ENCODE results near the gene GPR4. TPM values are rescaled to one million over a fixed set of nuclear protein-coding genes. Genes with fewer than 3 reads are reported as not detected.

Gene GPR4
- total RNA-seq, 2 experiments from 2014 or later: 0.38 TPM; not detected in 1

DNA sequence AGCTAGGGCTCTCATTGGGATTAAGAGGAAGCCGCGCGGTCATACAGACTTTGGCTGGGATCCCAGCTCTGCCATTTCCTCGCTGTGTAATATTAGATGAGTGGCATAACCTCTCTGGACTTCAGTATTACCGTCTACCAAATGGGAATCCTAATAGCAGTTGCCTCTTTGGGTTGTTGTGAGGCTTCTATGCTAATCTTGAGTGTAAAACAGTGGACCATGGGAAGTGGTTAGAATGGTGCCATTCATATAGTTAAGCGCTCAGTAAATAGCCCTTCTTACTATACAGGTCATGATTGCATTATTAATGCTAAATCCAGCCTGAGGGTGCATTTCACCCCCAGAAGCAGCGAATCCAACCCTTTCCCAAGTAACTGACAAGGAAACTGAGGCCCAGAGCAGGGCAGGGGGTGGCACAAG lies 16.8 kb downstream of the GPR4 start:
- H3K9me2 ChIP-seq (ENCODE audit: insufficient read depth, low read length): no peaks in the 10 kb centered on the region
- peak overlapping the region; percentile 80 for H3K4me2 ChIP-seq (ENCODE audit: low read length)
- peak overlapping the region; percentile 77 for H3K27ac ChIP-seq (ENCODE audit: low read depth, low read length, poor library complexity, severe bottlenecking)
- no peaks in the 10 kb centered on the region for H3K9me3 ChIP-seq (ENCODE audit: low read length)
- ChIA-PET CTCF (ENCODE audit: unreplicated experiment) (no interaction called here), POLR2A (interaction anchor here (0.5 to 1.5 kb wide), 2 partner anchors 56 to 125 kb away, joined by 4 to 5 read pairs; no protein-coding TSS in a partner anchor)
- TF ChIP-seq EZH2phosphoT487 (IDR thresholded peaks at IDR 0.05; ENCODE audit: borderline replicate concordance, low read depth, low read length): no peak
- TF ChIP-seq, protein P1, sequence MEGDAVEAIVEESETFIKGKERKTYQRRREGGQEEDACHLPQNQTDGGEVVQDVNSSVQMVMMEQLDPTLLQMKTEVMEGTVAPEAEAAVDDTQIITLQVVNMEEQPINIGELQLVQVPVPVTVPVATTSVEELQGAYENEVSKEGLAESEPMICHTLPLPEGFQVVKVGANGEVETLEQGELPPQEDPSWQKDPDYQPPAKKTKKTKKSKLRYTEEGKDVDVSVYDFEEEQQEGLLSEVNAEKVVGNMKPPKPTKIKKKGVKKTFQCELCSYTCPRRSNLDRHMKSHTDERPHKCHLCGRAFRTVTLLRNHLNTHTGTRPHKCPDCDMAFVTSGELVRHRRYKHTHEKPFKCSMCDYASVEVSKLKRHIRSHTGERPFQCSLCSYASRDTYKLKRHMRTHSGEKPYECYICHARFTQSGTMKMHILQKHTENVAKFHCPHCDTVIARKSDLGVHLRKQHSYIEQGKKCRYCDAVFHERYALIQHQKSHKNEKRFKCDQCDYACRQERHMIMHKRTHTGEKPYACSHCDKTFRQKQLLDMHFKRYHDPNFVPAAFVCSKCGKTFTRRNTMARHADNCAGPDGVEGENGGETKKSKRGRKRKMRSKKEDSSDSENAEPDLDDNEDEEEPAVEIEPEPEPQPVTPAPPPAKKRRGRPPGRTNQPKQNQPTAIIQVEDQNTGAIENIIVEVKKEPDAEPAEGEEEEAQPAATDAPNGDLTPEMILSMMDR (conservative IDR thresholded peaks at IDR 0.05; ENCODE audit: low read length): no peak
- BruUV-seq (replicated peaks): TSS peak; percentile 96
- no peak for DNase-seq (ENCODE audit: low spot score)
- peak overlapping the region; percentile 62; the same call in 1 of the 2 replicates for H2AFZ ChIP-seq (ENCODE audit: low read length)
- intact Hi-C loops (cut with micrococcal nuclease; ENCODE audit: unreplicated experiment): no loop called here
- H4K20me1 ChIP-seq (ENCODE audit: insufficient read depth, low read length): no peaks in the 10 kb centered on the region
- H3K4me1 ChIP-seq (ENCODE audit: insufficient read depth, low read length, poor library complexity, severe bottlenecking): peaks cover 10% of the 10 kb centered on the region
- H3K79me2 ChIP-seq (ENCODE audit: insufficient read depth, low read depth, low read length): peaks cover 25% of the 10 kb centered on the region; the same call in 1 of the 2 replicates
- peak overlapping the region; percentile 93 for H3K4me3 ChIP-seq (ENCODE audit: low read depth, low read length, poor library complexity, severe bottlenecking)
- H3K36me3 ChIP-seq (ENCODE audit: insufficient read depth, low read length): peaks cover 16% of the 10 kb centered on the region

DNA sequence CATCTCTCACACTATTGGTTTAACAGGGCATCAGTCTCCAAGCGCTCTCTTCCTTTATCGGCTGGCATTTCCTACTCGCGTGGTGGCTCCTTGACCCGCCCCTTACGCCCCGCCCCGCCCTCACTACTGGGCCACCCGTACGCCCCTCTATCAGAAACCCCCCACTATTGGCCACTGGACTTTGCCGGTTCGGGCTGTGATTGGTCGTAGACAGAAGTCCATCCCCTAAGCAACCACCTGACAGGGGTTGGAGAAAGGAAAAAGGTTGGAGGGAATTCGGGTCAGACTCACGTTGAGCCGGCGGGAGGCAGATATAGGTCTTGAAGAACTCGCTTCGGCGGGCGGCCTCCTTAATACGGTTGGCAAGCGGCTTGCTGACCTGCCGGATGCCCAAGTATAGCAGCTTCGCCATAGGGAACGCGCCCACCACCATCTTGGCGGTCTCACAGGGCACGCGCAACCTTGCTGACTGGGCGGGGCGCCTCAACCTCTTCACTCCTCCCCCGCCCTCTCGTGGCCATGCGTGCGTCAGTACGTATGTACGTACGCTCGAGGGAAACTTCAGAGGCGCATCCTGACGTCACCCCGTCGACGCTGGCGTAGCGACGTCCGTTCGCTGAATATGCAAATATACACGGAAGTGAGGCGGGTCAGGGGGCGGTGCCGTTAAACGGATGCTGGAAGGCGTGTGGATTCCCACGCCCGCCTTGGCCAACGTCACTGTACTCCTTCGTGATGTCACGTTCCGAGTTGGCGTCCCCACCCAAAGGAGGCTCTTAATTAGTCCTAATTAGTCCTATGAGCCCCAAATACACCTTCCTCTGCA lies 17.5 kb downstream of the GPR4 start, which contains the start of gene OPA3:
Gene OPA3, minus strand, starts transcription at position 471 of the 826 bp plus-strand sequence. Its CDS starts 38 bp downstream, at position 433.
- no peak for TF ChIP-seq EZH2phosphoT487 (IDR thresholded peaks at IDR 0.05; ENCODE audit: borderline replicate concordance, low read depth, low read length)
- TF ChIP-seq, protein P1 (conservative IDR thresholded peaks at IDR 0.05; ENCODE audit: low read length): no peak
- intact Hi-C loops (cut with micrococcal nuclease; ENCODE audit: unreplicated experiment): loop anchor here (1.0 kb wide), 1 partner anchor 59 kb away; no protein-coding TSS in a partner anchor
- ChIA-PET POLR2A (interaction anchor here (0.7 to 1.5 kb wide), 3 partner anchors 57 to 84 kb away, joined by 3 to 5 read pairs (median 3); no protein-coding TSS in a partner anchor), CTCF (ENCODE audit: unreplicated experiment) (no interaction called here)
- Histone ChIP-seq H4K20me1 (ENCODE audit: insufficient read depth, low read length) (no peaks in the 10 kb centered on the region), H3K79me2 (ENCODE audit: insufficient read depth, low read depth, low read length) (peaks cover 25% of the 10 kb centered on the region; the same call in 1 of the 2 replicates), H3K4me1 (ENCODE audit: insufficient read depth, low read length, poor library complexity, severe bottlenecking) (peaks cover 10% of the 10 kb centered on the region), H3K27ac (ENCODE audit: low read depth, low read length, poor library complexity, severe bottlenecking) (peak within 1 kb of the TSS; percentile 77), H2AFZ (ENCODE audit: low read length) (peak within 1 kb of the TSS; percentile 62; the same call in 1 of the 2 replicates), H3K4me2 (ENCODE audit: low read length) (peak within 1 kb of the TSS; percentile 82), H3K9me2 (ENCODE audit: insufficient read depth, low read length) (no peaks in the 10 kb centered on the region), H3K4me3 (ENCODE audit: low read depth, low read length, poor library complexity, severe bottlenecking) (peak within 1 kb of the TSS; percentile 93), H3K36me3 (ENCODE audit: insufficient read depth, low read length) (peaks cover 16% of the 10 kb centered on the region), H3K9me3 (ENCODE audit: low read length) (no peaks in the 10 kb centered on the region)
- DNase-seq (ENCODE audit: low spot score): peak; percentile 100
- BruUV-seq (replicated peaks): no TSS peak

Measured in OCI-LY7 (cell line).